Gastrocnemius medialis (tissue), 4 donors: ENCODE measurements around the gene SLC17A1. TPM values are rescaled to one million over a fixed set of nuclear protein-coding genes. Genes with fewer than 3 reads are reported as not detected.

Source experiments
- ATAC-seq, 2 donors: fragments of 150-250 bp; one replicate each; pipeline ENCODE4 v1.9.1; 2016
- DNase-seq, 2 donors: peaks; one replicate each; pipeline ENCODE4 v3.0.0-alpha.2; 2019
- H3K27ac ChIP-seq, 4 donors: fragments of 200-600 bp; sonication (generic); 1 replicate in 1 of 4; 2 replicates in 3 of 4; pipeline ENCODE4 v1.5.1; 2016 to 2018; ENCODE audit warnings: mild to moderate bottlenecking in 2 of 4, moderate library complexity in 1 of 4
- H3K27me3 ChIP-seq, 3 donors: fragments of 200-600 bp; sonication (generic) in 2 of 3; 1 replicate in 1 of 3; 2 replicates in 2 of 3; pipeline versions ENCODE4 v1.5.1 to v1.6.0; 2016 to 2019; ENCODE audit warnings: mild to moderate bottlenecking in 1 of 3, moderate library complexity in 1 of 3
- H3K36me3 ChIP-seq, 2 donors: fragments of 200-600 bp; sonication (generic) in 1 of 2; one replicate each; pipeline ENCODE4 v1.5.1; 2017 to 2018
- H3K4me1 ChIP-seq, 2 donors: fragments of 200-600 bp; sonication (generic) in 1 of 2; one replicate each; pipeline ENCODE4 v1.5.1; 2016 to 2017; ENCODE audit warnings: mild to moderate bottlenecking in 2 of 2
- H3K4me3 ChIP-seq, 4 donors: fragments of 200-600 bp; sonication (generic) in 3 of 4; 1 replicate in 1 of 4; 2 replicates in 3 of 4; pipeline ENCODE4 v1.5.1; 2016 to 2019; ENCODE audit warnings: mild to moderate bottlenecking in 2 of 4
- H3K9me3 ChIP-seq, 3 donors: fragments of 200-600 bp; sonication (generic) in 2 of 3; 1 replicate in 1 of 3; 2 replicates in 2 of 3; pipeline ENCODE4 v1.5.1; 2016 to 2019
- POLR2A ChIP-seq, 2 donors: fragments of 450-650 bp; IDR thresholded peaks; one replicate each; pipeline ENCODE4 v1.6.1; 2017; ENCODE audit warnings: antibody characterized with exemption in 2 of 2, mild to moderate bottlenecking in 2 of 2, moderate library complexity in 2 of 2
- in situ Hi-C, 4 donors: fragments of 200-750 bp; cut with MboI; loops; one replicate each; pipeline versions ENCODE4 v1.15.0 to v1.8.0; 2017; ENCODE audit warnings: low sequenced_read_pairs in 4 of 4
- intact Hi-C: fragments of 100-400 bp; cut with DNase I; formaldehyde crosslinking; loops from one replicate; pipeline ENCODE4 v1.15.1; 2023; ENCODE audit warnings: low total_unique reads
- total RNA-seq, 4 donors: library from RNA; depleted of rRNA; stranded (reverse); fragments of >200 nt; gene quantifications; one replicate each; pipeline versions ENCODE4 v1.1.0 to v1.2.3, GENCODE V29; 2016
- TF ChIP-seq, protein P1 (sequence below), 5 experiments: fragments of 450-650 bp in 3 of 5; fragments of 200-600 bp in 2 of 5; sonication (generic) in 2 of 5; IDR thresholded peaks in 4 of 5; conservative IDR thresholded peaks in 1 of 5; 1 replicate in 4 of 5; 2 replicates in 1 of 5; pipeline ENCODE4 v1.5.1; 2016 to 2019; ENCODE audit warnings: antibody characterized with exemption in 5 of 5, mild to moderate bottlenecking in 3 of 5, moderate library complexity in 3 of 5

Gene SLC17A1
- total RNA-seq, 4 donors from 2014 or later, result not detected

DNA sequence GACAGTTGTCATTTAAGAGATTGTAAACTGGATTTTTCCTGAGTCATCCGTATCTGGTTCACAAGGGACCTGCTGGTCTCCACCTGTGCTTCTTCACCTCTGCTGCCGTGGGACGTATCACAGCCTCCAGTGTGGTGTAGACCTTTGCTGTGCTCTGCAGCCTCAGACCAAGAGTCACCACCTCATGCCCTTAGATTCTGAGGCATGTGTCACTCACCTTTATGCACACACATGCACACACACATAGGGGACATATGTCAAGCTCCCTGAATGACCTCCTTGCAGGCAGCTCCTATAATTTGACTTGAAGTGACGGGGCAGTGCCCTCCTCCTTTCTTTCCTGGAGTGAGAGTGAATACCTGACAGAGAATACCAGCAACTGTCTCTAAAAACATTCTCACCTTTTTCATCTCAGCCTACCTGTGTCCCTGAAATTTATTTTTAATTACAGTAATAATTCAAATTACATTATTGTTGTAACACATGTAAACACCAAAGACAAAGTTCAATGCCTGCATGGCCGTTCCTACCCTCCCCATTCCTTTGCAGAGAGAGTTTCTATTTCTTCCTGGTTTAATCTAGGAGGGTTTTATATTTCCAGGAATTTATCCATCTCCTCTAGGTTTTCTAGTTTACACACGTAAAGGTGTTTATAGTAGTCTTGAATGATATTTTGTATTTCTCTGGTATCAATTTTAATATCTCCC lies 73.8 kb downstream of the SLC17A1 start:
- Histone ChIP-seq H3K36me3 (no peaks in the 10 kb centered on the region), H3K4me1 (no peaks in the 10 kb centered on the region), H3K4me3 (no peak overlapping the region), H3K27ac (no peak overlapping the region), H3K27me3 (no peaks in the 10 kb centered on the region), H3K9me3 (no peaks in the 10 kb centered on the region)
- in situ Hi-C loops, result no loop called here
- ATAC-seq, result no peak
- intact Hi-C loops, result no loop called here
- no peak for DNase-seq
- TF ChIP-seq, protein P1, sequence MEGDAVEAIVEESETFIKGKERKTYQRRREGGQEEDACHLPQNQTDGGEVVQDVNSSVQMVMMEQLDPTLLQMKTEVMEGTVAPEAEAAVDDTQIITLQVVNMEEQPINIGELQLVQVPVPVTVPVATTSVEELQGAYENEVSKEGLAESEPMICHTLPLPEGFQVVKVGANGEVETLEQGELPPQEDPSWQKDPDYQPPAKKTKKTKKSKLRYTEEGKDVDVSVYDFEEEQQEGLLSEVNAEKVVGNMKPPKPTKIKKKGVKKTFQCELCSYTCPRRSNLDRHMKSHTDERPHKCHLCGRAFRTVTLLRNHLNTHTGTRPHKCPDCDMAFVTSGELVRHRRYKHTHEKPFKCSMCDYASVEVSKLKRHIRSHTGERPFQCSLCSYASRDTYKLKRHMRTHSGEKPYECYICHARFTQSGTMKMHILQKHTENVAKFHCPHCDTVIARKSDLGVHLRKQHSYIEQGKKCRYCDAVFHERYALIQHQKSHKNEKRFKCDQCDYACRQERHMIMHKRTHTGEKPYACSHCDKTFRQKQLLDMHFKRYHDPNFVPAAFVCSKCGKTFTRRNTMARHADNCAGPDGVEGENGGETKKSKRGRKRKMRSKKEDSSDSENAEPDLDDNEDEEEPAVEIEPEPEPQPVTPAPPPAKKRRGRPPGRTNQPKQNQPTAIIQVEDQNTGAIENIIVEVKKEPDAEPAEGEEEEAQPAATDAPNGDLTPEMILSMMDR (IDR thresholded peaks at IDR 0.05 in 4 of 5, conservative IDR thresholded peaks at IDR 0.05 in 1 of 5), result no peak
- no peak for TF ChIP-seq POLR2A (IDR thresholded peaks at IDR 0.05)

DNA sequence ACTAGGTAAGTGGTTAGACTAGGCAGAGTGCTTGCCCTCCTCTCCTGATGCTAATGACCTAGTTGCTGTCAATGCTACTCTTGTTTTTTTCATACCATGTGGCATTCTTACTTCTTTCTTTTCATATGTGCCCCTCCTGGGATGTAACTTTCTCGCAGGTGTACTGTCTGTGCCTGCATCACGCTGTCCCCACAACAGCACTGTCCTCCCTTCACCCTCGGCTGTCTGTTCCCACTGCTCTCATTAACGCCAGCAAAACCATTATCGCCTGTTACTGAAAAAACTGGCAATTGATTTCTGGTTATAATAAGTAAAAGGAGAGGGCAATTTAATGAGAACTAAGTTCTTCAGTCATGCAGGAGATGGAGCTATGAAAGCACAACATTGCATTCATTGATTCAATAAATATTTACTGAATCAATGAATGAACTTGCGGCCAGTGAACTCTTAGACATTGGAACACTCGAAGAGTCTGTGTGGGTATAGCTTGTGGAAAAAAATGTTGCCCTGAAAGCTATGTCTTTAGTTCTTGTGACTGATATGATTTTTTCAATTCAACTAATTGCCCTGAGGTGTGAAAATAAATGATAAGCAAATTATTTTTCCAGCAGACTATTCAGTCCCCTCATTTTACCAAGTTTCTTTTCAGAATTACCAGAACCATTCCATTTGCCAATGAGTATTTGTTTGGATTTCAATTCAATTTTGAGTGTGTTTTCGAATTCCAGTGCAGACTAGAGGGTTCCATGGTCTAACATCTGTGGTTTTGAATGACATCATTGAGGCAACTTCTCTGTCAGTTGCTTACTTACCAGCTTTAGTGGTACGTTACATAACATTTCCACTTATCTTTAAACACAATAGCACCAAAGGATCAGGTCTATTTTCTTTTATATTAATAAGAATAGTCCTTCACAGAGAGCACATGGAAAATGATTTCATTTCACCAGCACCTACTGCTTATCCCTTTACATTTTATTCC lies 75.2 kb downstream of the SLC17A1 start:
- Histone ChIP-seq H3K27me3 (no peaks in the 10 kb centered on the region), H3K27ac (no peak overlapping the region), H3K4me3 (no peak overlapping the region), H3K4me1 (no peaks in the 10 kb centered on the region), H3K9me3 (no peaks in the 10 kb centered on the region), H3K36me3 (no peaks in the 10 kb centered on the region)
- in situ Hi-C loops, result no loop called here
- ATAC-seq (no peak), DNase-seq (no peak)
- intact Hi-C loops, result no loop called here
- TF ChIP-seq, protein P1 (IDR thresholded peaks at IDR 0.05 in 4 of 5, conservative IDR thresholded peaks at IDR 0.05 in 1 of 5), result no peak
- TF ChIP-seq POLR2A (IDR thresholded peaks at IDR 0.05), result no peak

DNA sequence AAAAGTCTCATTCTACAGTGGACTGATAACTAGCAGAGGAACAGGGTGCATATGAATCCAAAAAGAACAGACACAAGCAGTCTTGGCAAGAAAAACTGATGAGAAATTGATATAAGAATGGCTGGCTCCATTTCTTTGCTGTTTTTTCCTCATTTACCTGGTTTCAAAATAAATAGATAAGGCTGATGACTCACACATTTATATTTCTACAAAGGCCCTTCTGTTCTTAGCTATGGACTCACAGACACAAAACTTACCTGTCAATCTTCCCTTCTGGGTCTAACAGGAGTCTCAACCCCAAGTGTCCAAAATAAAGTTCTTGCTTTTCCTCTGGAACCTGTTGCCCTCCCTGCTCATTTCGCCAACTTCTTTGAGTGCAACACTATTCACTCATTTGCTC lies 76.4 kb downstream of the SLC17A1 start:
- in situ Hi-C loops (no loop called here), intact Hi-C loops (no loop called here)
- no peaks in the 10 kb centered on the region for H3K4me1 ChIP-seq
- H3K27ac ChIP-seq, result no peak overlapping the region
- no peak for ATAC-seq
- H3K9me3 ChIP-seq, result no peaks in the 10 kb centered on the region
- TF ChIP-seq, protein P1 (IDR thresholded peaks at IDR 0.05 in 4 of 5, conservative IDR thresholded peaks at IDR 0.05 in 1 of 5), result no peak
- H3K4me3 ChIP-seq, result no peak overlapping the region
- no peak for DNase-seq
- no peaks in the 10 kb centered on the region for H3K27me3 ChIP-seq
- H3K36me3 ChIP-seq, result no peaks in the 10 kb centered on the region

DNA sequence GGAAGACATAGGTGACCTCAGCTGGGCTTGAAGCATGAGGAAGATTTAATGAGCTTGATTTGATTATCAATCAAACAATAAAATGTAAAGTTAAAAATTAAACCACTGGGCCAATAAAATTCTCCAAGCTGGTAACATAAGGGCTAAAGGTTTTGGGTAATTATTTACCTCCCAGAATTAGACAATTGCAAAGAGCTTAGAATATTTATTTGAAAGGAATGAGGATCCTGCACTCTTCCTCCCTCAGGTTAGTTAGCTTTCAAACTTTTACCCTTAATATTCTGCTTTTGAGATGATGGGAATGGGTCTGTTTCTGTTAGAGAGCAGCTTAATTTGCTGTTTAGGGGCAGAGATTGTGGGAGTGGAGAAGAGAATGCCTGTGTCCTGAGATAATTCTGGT lies 77.3 kb downstream of the SLC17A1 start, which contains the start of gene SLC17A4:
Gene SLC17A4 (plus strand): TSS at position 208 of the 400 bp plus-strand sequence. CDS start 7,221 bp downstream, outside the sequence.
- DNase-seq (no peak), ATAC-seq (no peak)
- in situ Hi-C loops (no loop called here), intact Hi-C loops (no loop called here)
- Histone ChIP-seq H3K4me3 (no peak within 1 kb of the TSS), H3K36me3 (no peaks in the 10 kb centered on the region), H3K27me3 (no peaks in the 10 kb centered on the region), H3K4me1 (no peaks in the 10 kb centered on the region), H3K27ac (no peak within 1 kb of the TSS), H3K9me3 (no peaks in the 10 kb centered on the region)
- TF ChIP-seq POLR2A (IDR thresholded peaks at IDR 0.05), result no peak
- TF ChIP-seq, protein P1 (IDR thresholded peaks at IDR 0.05 in 4 of 5, conservative IDR thresholded peaks at IDR 0.05 in 1 of 5), result no peak
